Tibial nerve (tissue), 3 donors: ENCODE results near the gene CNN1.

Source experiments
- EP300 ChIP-seq, 2 donors: sonication (generic); formaldehyde crosslinking; IDR thresholded peaks; one replicate each; pipeline ENCODE4 v1.6.1; 2017; ENCODE audit warnings: antibody characterized with exemption in 2 of 2, mild to moderate bottlenecking in 1 of 2
- POLR2A ChIP-seq, 2 donors: fragments of 450-650 bp; IDR thresholded peaks; one replicate each; pipeline ENCODE4 v1.6.1; 2017; ENCODE audit warnings: antibody characterized with exemption in 2 of 2, mild to moderate bottlenecking in 2 of 2, moderate library complexity in 2 of 2

DNA sequence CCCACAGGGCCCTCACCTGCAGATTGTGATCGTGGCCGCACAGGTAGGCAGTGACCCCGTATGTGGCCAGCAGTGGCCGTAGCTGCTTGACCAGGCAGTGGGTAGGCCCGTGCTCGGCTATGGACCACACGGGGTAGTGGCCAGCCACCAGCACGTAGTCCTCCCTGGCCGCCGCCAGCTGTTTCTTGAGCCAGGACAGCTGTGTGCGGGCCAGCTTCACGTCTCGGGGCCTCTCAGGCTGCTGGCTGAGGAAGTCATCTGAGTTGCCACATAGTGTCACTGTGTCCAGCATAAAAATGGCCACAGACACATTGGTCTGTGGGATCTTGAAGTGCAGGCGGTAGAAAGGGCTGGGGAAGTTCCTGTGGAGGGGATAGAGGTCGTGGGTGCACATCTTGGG is 37.6 kb downstream of the CNN1 start:
- no peak for TF ChIP-seq POLR2A (IDR thresholded peaks at IDR 0.05)
- no peak for TF ChIP-seq EP300 (IDR thresholded peaks at IDR 0.05)
